B cell (primary cell): ENCODE measurements around the gene CDC42BPA. TPM values are rescaled to one million over a fixed set of nuclear protein-coding genes. Genes with fewer than 3 reads are reported as not detected.

ENCODE experiments used
- ATAC-seq: fragments of 200-7000 bp; cut with Tn5 transposase; one replicate; pipeline ENCODE4 v1.10.0; 2021; ENCODE audit warnings: low read depth, mild to moderate bottlenecking, moderate number of reproducible peaks, moderate library complexity
- CTCF ChIA-PET: fragments of 350-600 bp; sonication (Branson Sonifier 250); formaldehyde crosslinking; loops from one replicate; lab custom pipeline; 2021; ENCODE audit warnings: antibody characterized with exemption, inconsistent platforms; lab: Charles Lee
- POLR2A ChIA-PET: fragments of 350-600 bp; sonication (Branson Sonifier 250); formaldehyde crosslinking; loops from one replicate; lab custom pipeline; 2021; ENCODE audit warnings: antibody characterized with exemption; lab: Charles Lee
- DNase-seq: peaks from one replicate; pipeline ENCODE4 v3.0.0; 2013
- H2AFZ ChIP-seq: 2 replicates; pipeline ENCODE4 v1.6.1; 2012; ENCODE audit warnings: mild to moderate bottlenecking, low read depth, low read length; ENCODE audit not compliant: insufficient read depth, poor library complexity, severe bottlenecking
- H3K27ac ChIP-seq, 2 donors: 1 replicate in 1 of 2; 2 replicates in 1 of 2; pipeline ENCODE4 v1.5.1; 2012 to 2013; ENCODE audit warnings: low read length in 2 of 2, mild to moderate bottlenecking in 2 of 2, moderate library complexity in 1 of 2
- H3K27me3 ChIP-seq, 4 experiments: fragments of 200-600 bp in 1 of 4; sonication (generic) in 1 of 4; replicated peaks in 1 of 4; 1 replicate in 2 of 4; 2 replicates in 2 of 4; pipeline versions ENCODE4 v1.6.1 to v1.7.0; 2013 to 2016; ENCODE audit warnings: low read length in 3 of 4, mild to moderate bottlenecking in 2 of 4, mixed read lengths in 1 of 4, moderate library complexity in 1 of 4; ENCODE audit not compliant: insufficient read depth in 4 of 4, control insufficient read depth in 3 of 4; ENCODE audit errors: control extremely low read depth in 1 of 4
- H3K36me3 ChIP-seq, 2 experiments: replicated peaks in 1 of 2; 1 replicate in 1 of 2; 2 replicates in 1 of 2; pipeline versions ENCODE4 v1.6.1 to v1.7.1; 2013; ENCODE audit warnings: low read length in 1 of 2; ENCODE audit not compliant: insufficient read depth in 2 of 2, control insufficient read depth in 1 of 2; ENCODE audit errors: control extremely low read depth in 1 of 2, extremely low read depth in 1 of 2
- H3K4me1 ChIP-seq, 2 donors: fragments of 200-600 bp in 1 of 2; sonication (generic) in 1 of 2; 1 replicate in 1 of 2; 2 replicates in 1 of 2; pipeline versions ENCODE4 v1.5.1 to v1.6.1; 2013 to 2017; ENCODE audit warnings: low read length in 2 of 2; ENCODE audit not compliant: control insufficient read depth in 2 of 2, insufficient read depth in 2 of 2
- H3K4me2 ChIP-seq: replicated peaks from 2 replicates; pipeline ENCODE3; 2012; ENCODE audit warnings: mild to moderate bottlenecking, low read depth, low read length; ENCODE audit not compliant: poor library complexity, severe bottlenecking
- H3K4me3 ChIP-seq, 5 experiments: fragments of 200-600 bp in 1 of 5; sonication (generic) in 1 of 5; 1 replicate in 3 of 5; 2 replicates in 2 of 5; pipeline versions ENCODE4 v1.5.1 to v1.7.0; 2011 to 2016; ENCODE audit warnings: low read length in 4 of 5, mild to moderate bottlenecking in 4 of 5, low read depth in 2 of 5, control low read depth in 1 of 5, moderate library complexity in 1 of 5; ENCODE audit not compliant: insufficient read depth in 1 of 5; ENCODE audit errors: control extremely low read depth in 1 of 5, extremely low read depth in 1 of 5
- H3K79me2 ChIP-seq: fragments of 200-600 bp; sonication (generic); one replicate; pipeline ENCODE4 v1.6.0; 2016; ENCODE audit warnings: low read length; ENCODE audit not compliant: control insufficient read depth, insufficient read depth
- H3K9ac ChIP-seq: fragments of 200-600 bp; sonication (generic); 2 replicates; pipeline ENCODE4 v1.6.1; 2017; ENCODE audit warnings: mild to moderate bottlenecking, low read length, moderate library complexity
- H3K9me3 ChIP-seq, 3 donors: one replicate each; pipeline versions ENCODE4 v1.6.1 to v1.7.1; 2013; ENCODE audit warnings: low read length in 2 of 3; ENCODE audit not compliant: control insufficient read depth in 2 of 3, insufficient read depth in 1 of 3; ENCODE audit errors: control extremely low read depth in 1 of 3
- H4K20me1 ChIP-seq: 2 replicates; pipeline ENCODE4 v1.6.0; 2012; ENCODE audit warnings: mild to moderate bottlenecking, low read length; ENCODE audit not compliant: insufficient read depth, control insufficient read depth, poor library complexity, severe bottlenecking
- H3K27ac Mint-ChIP-seq: one replicate; pipeline ENCODE4 v1.8.0; 2021; ENCODE audit warnings: mixed read lengths
- H3K27me3 Mint-ChIP-seq: one replicate; pipeline ENCODE4 v1.8.0; 2021; ENCODE audit warnings: mixed read lengths
- H3K4me1 Mint-ChIP-seq: one replicate; pipeline ENCODE4 v1.8.0; 2021; ENCODE audit warnings: mixed read lengths
- H3K4me3 Mint-ChIP-seq: one replicate; pipeline ENCODE4 v1.8.0; 2021; ENCODE audit warnings: mixed read lengths
- H3K9me3 Mint-ChIP-seq: one replicate; pipeline ENCODE4 v1.8.0; 2022; ENCODE audit warnings: mixed read lengths; ENCODE audit not compliant: insufficient read depth
- CTCF ChIP-seq: fragments of 200-600 bp; IDR thresholded peaks from one replicate; pipeline ENCODE4 v1.8.0; 2022; ENCODE audit warnings: antibody characterized with exemption, mild to moderate bottlenecking
- EZH2 ChIP-seq: IDR thresholded peaks from 2 replicates; pipeline ENCODE4 v1.6.1; 2012; ENCODE audit warnings: borderline replicate concordance, low read depth, mild to moderate bottlenecking, moderate library complexity, low read length; ENCODE audit not compliant: insufficient read depth, poor library complexity, severe bottlenecking
- WGBS: methylation state at CpG from one replicate; pipeline ENCODE4 v1.1.5; 2013; ENCODE audit warnings: missing lambda C conversion rate; ENCODE audit not compliant: insufficient coverage; 5-methylcytosine and 5-hydroxymethylcytosine counted together
- intact Hi-C: fragments of 100-400 bp; cut with micrococcal nuclease; formaldehyde crosslinking; loops from one replicate; pipeline ENCODE4 v1.10.0; 2022
- polyA plus RNA-seq: library from polyadenylated mRNA; depleted of rRNA; stranded (reverse); fragments of >200 nt; gene quantifications from 2 replicates; pipeline ENCODE4 v1.2.3, GENCODE V29; 2012
- total RNA-seq, 2 donors: library from RNA; stranded (reverse); fragments of 120-200 nt in 1 of 2; gene quantifications; 1 replicate in 1 of 2; 2 replicates in 1 of 2; pipeline versions ENCODE4 v1.2.3 to v1.2.4, GENCODE V29; 2013 to 2022

The CDC42BPA gene
- total and polyA plus RNA-seq, 2 donors (not counting 1 experiment from before 2014, with no cell fraction given), result 0.04 to 0.69 TPM

GRCh38 chr1:226983992-226984364 lies 334.3 kb downstream of the CDC42BPA start:
- Histone ChIP-seq H3K79me2 (no peaks in the 10 kb centered on the region), H4K20me1 (peaks cover 12% of the 10 kb centered on the region), H3K9ac (no peak overlapping the region), H3K27ac (no peak overlapping the region), H3K4me2 (no peak overlapping the region), H3K9me3 (no peaks in the 10 kb centered on the region), H3K4me3 (no peak overlapping the region), H3K4me1 (peaks cover under 1 to 3% of the 10 kb centered on the region in 2 donors), H3K36me3 (peaks cover 0 to 55% of the 10 kb centered on the region in 2 experiments), H3K27me3 (no peaks in the 10 kb centered on the region), H2AFZ (no peak overlapping the region)
- WGBS, result 91% methylated on average over 4 of the region's 5 CpGs
- no peak overlapping the region for H3K27ac Mint-ChIP-seq
- no peak for DNase-seq
- ChIA-PET POLR2A (no interaction called here), CTCF (no interaction called here)
- H3K9me3 Mint-ChIP-seq, result no peaks in the 10 kb centered on the region
- intact Hi-C loops, result no loop called here
- no peak for TF ChIP-seq CTCF
- no peak for TF ChIP-seq EZH2
- peaks cover 2% of the 10 kb centered on the region for H3K4me1 Mint-ChIP-seq
- no peak for ATAC-seq
- no peak overlapping the region for H3K4me3 Mint-ChIP-seq
- H3K27me3 Mint-ChIP-seq, result no peaks in the 10 kb centered on the region

GRCh38 chr1:226983247-226983991 lies 334.9 kb downstream of the CDC42BPA start:
- Histone ChIP-seq H3K4me1 (no peaks in the 10 kb centered on the region), H3K79me2 (no peaks in the 10 kb centered on the region), H3K4me2 (no peak overlapping the region), H4K20me1 (peaks cover 12% of the 10 kb centered on the region), H2AFZ (no peak overlapping the region), H3K36me3 (peaks cover 0 to 55% of the 10 kb centered on the region in 2 experiments), H3K4me3 (no peak overlapping the region), H3K9ac (no peak overlapping the region), H3K27me3 (no peaks in the 10 kb centered on the region), H3K9me3 (no peaks in the 10 kb centered on the region), H3K27ac (no peak overlapping the region)
- ATAC-seq, result no peak
- DNase-seq, result no peak
- no peaks in the 10 kb centered on the region for H3K9me3 Mint-ChIP-seq
- no peaks in the 10 kb centered on the region for H3K4me1 Mint-ChIP-seq
- H3K27me3 Mint-ChIP-seq, result no peaks in the 10 kb centered on the region
- no peak overlapping the region for H3K4me3 Mint-ChIP-seq
- 97% methylated on average over 16 of the region's 18 CpGs for WGBS
- TF ChIP-seq CTCF (no peak), EZH2 (no peak)
- ChIA-PET POLR2A (no interaction called here), CTCF (interaction anchor here (0.5 kb wide), 1 partner anchor 135 kb away, joined by 3 read pairs; no protein-coding TSS in a partner anchor)
- intact Hi-C loops, result no loop called here
- H3K27ac Mint-ChIP-seq, result no peak overlapping the region
